Measurements from ENCODE around the gene ARFGEF2.

GRCh38 chr20:48923149-48923718 lies 1.7 kb downstream of the ARFGEF2 start:
- TF ChIP-seq, protein P1, sequence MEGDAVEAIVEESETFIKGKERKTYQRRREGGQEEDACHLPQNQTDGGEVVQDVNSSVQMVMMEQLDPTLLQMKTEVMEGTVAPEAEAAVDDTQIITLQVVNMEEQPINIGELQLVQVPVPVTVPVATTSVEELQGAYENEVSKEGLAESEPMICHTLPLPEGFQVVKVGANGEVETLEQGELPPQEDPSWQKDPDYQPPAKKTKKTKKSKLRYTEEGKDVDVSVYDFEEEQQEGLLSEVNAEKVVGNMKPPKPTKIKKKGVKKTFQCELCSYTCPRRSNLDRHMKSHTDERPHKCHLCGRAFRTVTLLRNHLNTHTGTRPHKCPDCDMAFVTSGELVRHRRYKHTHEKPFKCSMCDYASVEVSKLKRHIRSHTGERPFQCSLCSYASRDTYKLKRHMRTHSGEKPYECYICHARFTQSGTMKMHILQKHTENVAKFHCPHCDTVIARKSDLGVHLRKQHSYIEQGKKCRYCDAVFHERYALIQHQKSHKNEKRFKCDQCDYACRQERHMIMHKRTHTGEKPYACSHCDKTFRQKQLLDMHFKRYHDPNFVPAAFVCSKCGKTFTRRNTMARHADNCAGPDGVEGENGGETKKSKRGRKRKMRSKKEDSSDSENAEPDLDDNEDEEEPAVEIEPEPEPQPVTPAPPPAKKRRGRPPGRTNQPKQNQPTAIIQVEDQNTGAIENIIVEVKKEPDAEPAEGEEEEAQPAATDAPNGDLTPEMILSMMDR (conservative IDR thresholded peaks at IDR 0.05), result no peak
- TF ChIP-seq ZFX (IDR thresholded peaks at IDR 0.05), result no peak
